DMS153 (cell line): Measurements from ENCODE around the gene CYP4Z1.
"Not testable (repeated sequence)": the region's sequence is repeated elsewhere in the genome, so short reads cannot be mapped to it uniquely, and the experiment has no call there.

ENCODE experiments used
- DNase-seq: peaks from one replicate; lab custom pipeline; 2025; lab: John Stamatoyannopoulos, UW

CYP4Z1 gene

GRCh38 chr1:47128854-47129253, 61.8 kb downstream of the CYP4Z1 start:
- DNase-seq: not testable (repeated sequence)

- not testable (repeated sequence) for DNase-seq
These were observed 62.6 kb downstream of the CYP4Z1 start for GRCh38 chr1:47129489-47130230.

GRCh38 chr1:47132665-47133064, 65.6 kb downstream of the CYP4Z1 start:
- not testable (repeated sequence) for DNase-seq

DNA sequence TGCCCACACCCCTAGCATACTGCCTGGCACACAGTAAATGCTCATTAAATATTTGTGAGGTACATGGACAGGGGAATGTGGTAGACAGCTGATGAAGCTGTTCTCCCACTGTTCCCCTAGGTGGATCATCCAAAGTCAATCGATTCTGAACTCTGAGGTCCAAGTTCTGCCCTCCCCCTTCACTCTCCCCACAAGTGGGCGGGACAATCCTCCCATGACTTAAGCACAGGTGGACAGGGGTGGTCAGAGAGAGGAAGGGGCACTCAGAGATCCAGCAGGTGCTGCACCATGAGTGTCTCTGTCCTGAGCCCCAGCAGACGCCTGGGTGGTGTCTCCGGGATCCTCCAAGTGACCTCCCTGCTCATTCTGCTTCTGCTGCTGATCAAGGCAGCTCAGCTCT, 70.2 kb downstream of the CYP4Z1 start, which contains the start of gene CYP4A22:
Gene CYP4A22 (plus strand): TSS at position 244 of the 400 bp plus-strand sequence. CDS start 45 bp downstream, at position 289.
- no peak for DNase-seq

DNA sequence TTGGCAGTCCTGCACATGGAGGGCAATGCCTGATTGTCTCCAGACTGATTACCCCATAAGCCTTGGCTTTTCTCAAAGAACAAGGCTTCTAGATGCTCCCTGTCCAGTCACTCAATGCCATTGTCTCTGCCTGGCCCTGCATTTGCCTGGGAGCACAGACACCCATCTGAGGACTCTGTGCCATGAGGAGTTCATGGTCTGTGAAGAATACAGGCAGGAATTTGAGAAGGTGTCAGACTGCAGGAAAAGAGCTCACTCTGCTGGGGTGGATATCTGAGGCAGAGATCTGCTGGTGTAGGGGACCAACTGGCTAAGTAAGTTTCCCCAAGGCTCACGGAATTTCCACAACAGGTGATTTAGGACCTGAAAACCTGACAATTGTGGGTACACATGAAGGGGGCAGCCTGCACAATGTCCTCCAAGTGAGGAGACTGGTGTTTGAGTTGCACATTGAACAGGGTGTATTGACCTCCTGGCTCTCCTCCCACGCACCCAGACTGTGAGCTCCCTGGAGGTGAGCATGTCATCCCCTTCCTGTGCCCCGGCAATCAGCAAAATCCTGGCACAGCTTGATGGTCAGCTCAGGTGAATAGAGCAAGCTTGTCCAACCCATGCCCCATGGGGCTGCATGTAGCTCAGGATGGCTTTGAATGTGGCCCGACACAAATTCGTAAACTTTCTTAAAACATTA, 71.0 kb downstream of the CYP4Z1 start:
- no peak for DNase-seq

DNA sequence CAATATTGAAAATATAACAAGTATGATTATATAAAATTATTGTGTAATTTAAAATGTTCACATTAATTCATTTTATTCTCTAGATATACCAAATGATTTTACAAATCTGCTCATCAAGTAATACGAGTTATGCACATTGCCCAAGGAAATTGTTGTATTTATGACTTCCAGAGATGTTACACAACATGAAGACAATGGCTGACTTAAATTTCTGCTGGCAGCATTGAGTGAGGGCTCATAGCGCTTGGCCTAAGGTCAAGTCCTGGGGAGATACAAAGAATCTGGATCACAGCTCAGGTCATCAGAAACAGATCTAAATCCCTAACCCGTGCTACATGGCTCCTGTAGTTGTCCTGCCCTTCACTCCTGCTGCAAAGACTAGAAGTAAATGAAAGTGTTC, 73.3 kb downstream of the CYP4Z1 start:
- DNase-seq: not testable (repeated sequence)

GRCh38 chr1:47143654-47144053, 76.6 kb downstream of the CYP4Z1 start:
- not testable (repeated sequence) for DNase-seq

DNA sequence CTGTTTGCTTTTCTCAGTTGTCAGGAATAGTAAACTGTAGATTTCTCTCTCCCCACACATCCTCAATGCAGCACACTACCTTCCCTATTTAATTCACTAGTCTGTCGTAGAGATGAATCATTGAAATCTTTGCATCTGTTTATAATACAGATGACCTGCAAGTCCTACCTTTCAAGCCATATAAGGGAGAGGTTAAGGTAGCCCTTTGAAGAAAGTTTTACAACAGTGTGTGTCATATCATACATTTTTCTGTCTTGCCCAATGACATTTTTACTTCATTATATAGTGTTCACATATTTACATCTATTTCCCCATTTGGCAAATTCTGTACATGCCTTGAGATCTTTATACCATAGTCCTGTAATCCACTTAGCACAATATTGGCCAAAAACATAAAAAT, 79.5 kb downstream of the CYP4Z1 start:
- not testable (repeated sequence) for DNase-seq

GRCh38 chr1:47147047-47147785, 80.2 kb downstream of the CYP4Z1 start:
- DNase-seq: no peak

- not testable (repeated sequence) for DNase-seq
These were observed 82.1 kb downstream of the CYP4Z1 start for GRCh38 chr1:47149162-47149561.

- DNase-seq: not testable (repeated sequence)
These were observed 89.4 kb downstream of the CYP4Z1 start for GRCh38 chr1:47156457-47156856.

GRCh38 chr1:47157957-47158356, 90.9 kb downstream of the CYP4Z1 start:
- not testable (repeated sequence) for DNase-seq

- DNase-seq: no peak
These were observed 93.7 kb downstream of the CYP4Z1 start for GRCh38 chr1:47160716-47161115.

DNA sequence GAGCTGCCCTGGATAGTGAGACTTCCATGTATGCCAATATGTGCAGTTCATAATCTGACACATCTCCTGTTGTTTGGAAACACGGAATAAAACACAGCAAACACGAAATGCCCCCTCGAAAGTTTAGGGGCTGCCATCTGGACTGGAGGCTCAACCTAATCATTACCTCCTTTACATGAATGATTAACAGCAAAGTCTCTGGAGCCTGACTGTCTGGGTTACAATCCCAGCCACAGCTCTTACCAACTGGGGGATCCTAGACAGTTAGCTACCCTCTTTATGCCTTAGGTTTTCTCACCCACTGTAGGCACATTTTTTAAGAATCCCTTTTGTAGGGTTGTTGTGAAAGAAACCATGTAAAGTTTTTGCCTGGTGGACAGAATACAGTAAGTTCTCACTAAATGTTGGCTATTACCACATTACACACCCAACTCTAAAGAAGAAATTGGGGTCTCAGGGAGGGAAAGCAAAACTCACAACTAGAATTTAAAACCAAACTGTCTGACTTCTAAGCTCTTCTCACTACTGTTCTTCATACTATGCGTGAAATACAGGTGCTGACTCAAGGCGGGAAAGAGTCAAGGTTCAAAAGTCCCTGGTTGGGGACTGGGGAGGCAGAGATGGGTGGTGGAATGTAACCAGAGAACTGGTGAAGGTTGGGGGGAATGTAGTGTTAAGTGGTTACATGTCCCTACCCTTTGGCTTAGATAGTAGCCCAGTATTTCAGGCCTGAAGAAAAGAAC, 94.4 kb downstream of the CYP4Z1 start:
- no peak for DNase-seq

DNA sequence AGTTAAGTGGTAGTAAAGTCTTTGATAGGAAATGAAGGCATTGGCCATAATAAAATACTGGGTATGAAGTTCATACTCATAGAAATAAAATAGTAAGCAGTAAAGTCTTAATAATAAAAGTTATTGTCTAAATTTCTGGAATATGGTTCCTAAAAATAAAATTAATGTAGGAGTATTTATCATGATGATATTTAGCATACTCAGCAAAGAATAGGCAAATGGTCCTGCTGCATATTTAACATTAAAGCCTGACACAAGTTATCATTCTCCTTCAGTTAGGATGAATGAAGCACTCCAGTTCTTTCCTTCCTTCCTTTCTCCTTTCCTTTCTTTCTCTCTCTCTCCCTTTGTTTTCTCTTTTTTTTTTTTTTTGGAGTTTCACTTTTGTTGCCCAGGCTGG, 97.5 kb downstream of the CYP4Z1 start:
- no peak for DNase-seq
